ENCODE results near the gene CLPSL2.

CLPSL2 gene

GRCh38 chr6:35769211-35769610, 7.2 kb upstream of the CLPSL2 start:
- H3K36me3 ChIP-seq (ENCODE audit: control insufficient read depth in 5 of 5, insufficient read depth in 5 of 5, low read length in 5 of 5) = no peaks in the 10 kb centered on the region
- H3K4me1 ChIP-seq (ENCODE audit: control insufficient read depth in 5 of 5, insufficient read depth in 5 of 5, low read length in 5 of 5) = no peaks in the 10 kb centered on the region
- peaks cover under 1 to 17% (median 16%) of the 10 kb centered on the region in 5 donors for H3K27me3 ChIP-seq (ENCODE audit: control insufficient read depth in 5 of 5, insufficient read depth in 4 of 5, low read length in 5 of 5)
- H3K9me3 ChIP-seq (ENCODE audit: control insufficient read depth in 5 of 5, low read length in 5 of 5) = no peaks in the 10 kb centered on the region
- no peak overlapping the region for H3K27ac ChIP-seq (ENCODE audit: low read depth, low read length)
- no peak overlapping the region for H3K9ac ChIP-seq (ENCODE audit: low read length in 5 of 5)
- H3K4me3 ChIP-seq (ENCODE audit: low read depth in 1 of 5, low read length in 5 of 5) = no peak overlapping the region

GRCh38 chr6:35771343-35771627, 5.1 kb upstream of the CLPSL2 start:
- Histone ChIP-seq H3K9ac (ENCODE audit: low read length in 5 of 5) (no peak overlapping the region), H3K4me3 (ENCODE audit: low read depth in 1 of 5, low read length in 5 of 5) (no peak overlapping the region), H3K27me3 (ENCODE audit: control insufficient read depth in 5 of 5, insufficient read depth in 4 of 5, low read length in 5 of 5) (peaks cover 0 to 24% (median 14%) of the 10 kb centered on the region in 5 donors), H3K4me1 (ENCODE audit: control insufficient read depth in 5 of 5, insufficient read depth in 5 of 5, low read length in 5 of 5) (peaks cover 0 to 3% (median 3%) of the 10 kb centered on the region in 5 donors), H3K27ac (ENCODE audit: low read depth, low read length) (no peak overlapping the region), H3K9me3 (ENCODE audit: control insufficient read depth in 5 of 5, low read length in 5 of 5) (no peaks in the 10 kb centered on the region), H3K36me3 (ENCODE audit: control insufficient read depth in 5 of 5, insufficient read depth in 5 of 5, low read length in 5 of 5) (no peaks in the 10 kb centered on the region)

GRCh38 chr6:35774116-35774794, 2.1 kb upstream of the CLPSL2 start:
- H3K9me3 ChIP-seq (ENCODE audit: control insufficient read depth in 5 of 5, low read length in 5 of 5) = no peaks in the 10 kb centered on the region
- no peaks in the 10 kb centered on the region for H3K36me3 ChIP-seq (ENCODE audit: control insufficient read depth in 5 of 5, insufficient read depth in 5 of 5, low read length in 5 of 5)
- H3K27ac ChIP-seq (ENCODE audit: low read depth, low read length) = no peak overlapping the region
- no peak overlapping the region for H3K4me3 ChIP-seq (ENCODE audit: low read depth in 1 of 5, low read length in 5 of 5)
- H3K4me1 ChIP-seq (ENCODE audit: control insufficient read depth in 5 of 5, insufficient read depth in 5 of 5, low read length in 5 of 5) = peaks cover 0 to 10% (median 7%) of the 10 kb centered on the region in 5 donors
- peaks cover 3 to 34% (median 19%) of the 10 kb centered on the region in 5 donors for H3K27me3 ChIP-seq (ENCODE audit: control insufficient read depth in 5 of 5, insufficient read depth in 4 of 5, low read length in 5 of 5)
- no peak overlapping the region for H3K9ac ChIP-seq (ENCODE audit: low read length in 5 of 5)

GRCh38 chr6:35775031-35775430, 1.4 kb upstream of the CLPSL2 start:
- peaks cover 3 to 34% (median 19%) of the 10 kb centered on the region in 5 donors for H3K27me3 ChIP-seq (ENCODE audit: control insufficient read depth in 5 of 5, insufficient read depth in 4 of 5, low read length in 5 of 5)

GRCh38 chr6:35777356-35778102, 1.1 kb downstream of the CLPSL2 start:
- Histone ChIP-seq H3K27me3 (ENCODE audit: control insufficient read depth in 5 of 5, insufficient read depth in 4 of 5, low read length in 5 of 5) (peaks cover 3 to 30% (median 19%) of the 10 kb centered on the region in 5 donors), H3K9ac (ENCODE audit: low read length in 5 of 5) (no peak overlapping the region), H3K27ac (ENCODE audit: low read depth, low read length) (no peak overlapping the region), H3K9me3 (ENCODE audit: control insufficient read depth in 5 of 5, low read length in 5 of 5) (no peaks in the 10 kb centered on the region), H3K4me1 (ENCODE audit: control insufficient read depth in 5 of 5, insufficient read depth in 5 of 5, low read length in 5 of 5) (peaks cover 0 to 10% (median 7%) of the 10 kb centered on the region in 5 donors), H3K36me3 (ENCODE audit: control insufficient read depth in 5 of 5, insufficient read depth in 5 of 5, low read length in 5 of 5) (no peaks in the 10 kb centered on the region), H3K4me3 (ENCODE audit: low read depth in 1 of 5, low read length in 5 of 5) (no peak overlapping the region)

More at GRCh38 chr6:35775031-35775430, 1.4 kb upstream of the CLPSL2 start:
- Histone ChIP-seq H3K36me3 (ENCODE audit: control insufficient read depth in 5 of 5, insufficient read depth in 5 of 5, low read length in 5 of 5) (no peaks in the 10 kb centered on the region), H3K9ac (ENCODE audit: low read length in 5 of 5) (no peak overlapping the region), H3K27ac (ENCODE audit: low read depth, low read length) (no peak overlapping the region), H3K9me3 (ENCODE audit: control insufficient read depth in 5 of 5, low read length in 5 of 5) (no peaks in the 10 kb centered on the region), H3K4me3 (ENCODE audit: low read depth in 1 of 5, low read length in 5 of 5) (no peak overlapping the region), H3K4me1 (ENCODE audit: control insufficient read depth in 5 of 5, insufficient read depth in 5 of 5, low read length in 5 of 5) (peaks cover 0 to 10% (median 7%) of the 10 kb centered on the region in 5 donors)

- Histone ChIP-seq H3K27me3 (ENCODE audit: control insufficient read depth in 5 of 5, insufficient read depth in 4 of 5, low read length in 5 of 5) (peaks cover 3 to 30% (median 18%) of the 10 kb centered on the region in 5 donors), H3K4me1 (ENCODE audit: control insufficient read depth in 5 of 5, insufficient read depth in 5 of 5, low read length in 5 of 5) (peaks cover 0 to 10% (median 7%) of the 10 kb centered on the region in 5 donors), H3K36me3 (ENCODE audit: control insufficient read depth in 5 of 5, insufficient read depth in 5 of 5, low read length in 5 of 5) (no peaks in the 10 kb centered on the region), H3K27ac (ENCODE audit: low read depth, low read length) (no peak overlapping the region), H3K9ac (ENCODE audit: low read length in 5 of 5) (no peak overlapping the region), H3K9me3 (ENCODE audit: control insufficient read depth in 5 of 5, low read length in 5 of 5) (no peaks in the 10 kb centered on the region), H3K4me3 (ENCODE audit: low read depth in 1 of 5, low read length in 5 of 5) (no peak overlapping the region)
These were observed 2.0 kb downstream of the CLPSL2 start for GRCh38 chr6:35778437-35778836.

GRCh38 chr6:35780719-35781118, 4.3 kb downstream of the CLPSL2 start, which contains the start of gene CLPSL1:
CLPSL1 (plus strand) TSS chr6:35781019; CDS start chr6:35781111, 92 bp downstream.
- H3K27me3 ChIP-seq (ENCODE audit: control insufficient read depth in 5 of 5, insufficient read depth in 4 of 5, low read length in 5 of 5) = peaks cover 3 to 22% (median 9%) of the 10 kb centered on the region in 5 donors
- H3K36me3 ChIP-seq (ENCODE audit: control insufficient read depth in 5 of 5, insufficient read depth in 5 of 5, low read length in 5 of 5) = no peaks in the 10 kb centered on the region
- H3K4me1 ChIP-seq (ENCODE audit: control insufficient read depth in 5 of 5, insufficient read depth in 5 of 5, low read length in 5 of 5) = peaks cover 0 to 10% (median 7%) of the 10 kb centered on the region in 5 donors
- no peak within 1 kb of the TSS for H3K9ac ChIP-seq (ENCODE audit: low read length in 5 of 5)
- no peak within 1 kb of the TSS for H3K4me3 ChIP-seq (ENCODE audit: low read depth in 1 of 5, low read length in 5 of 5)
- no peaks in the 10 kb centered on the region for H3K9me3 ChIP-seq (ENCODE audit: control insufficient read depth in 5 of 5, low read length in 5 of 5)
- H3K27ac ChIP-seq (ENCODE audit: low read depth, low read length) = no peak within 1 kb of the TSS

- Histone ChIP-seq H3K27ac (ENCODE audit: low read depth, low read length) (no peak overlapping the region), H3K27me3 (ENCODE audit: control insufficient read depth in 5 of 5, insufficient read depth in 4 of 5, low read length in 5 of 5) (peaks cover 6 to 24% (median 12%) of the 10 kb centered on the region in 5 donors), H3K9ac (ENCODE audit: low read length in 5 of 5) (no peak overlapping the region), H3K9me3 (ENCODE audit: control insufficient read depth in 5 of 5, low read length in 5 of 5) (no peaks in the 10 kb centered on the region), H3K4me3 (ENCODE audit: low read depth in 1 of 5, low read length in 5 of 5) (no peak overlapping the region), H3K36me3 (ENCODE audit: control insufficient read depth in 5 of 5, insufficient read depth in 5 of 5, low read length in 5 of 5) (no peaks in the 10 kb centered on the region), H3K4me1 (ENCODE audit: control insufficient read depth in 5 of 5, insufficient read depth in 5 of 5, low read length in 5 of 5) (peaks cover 0 to 7% (median 5%) of the 10 kb centered on the region in 5 donors)
These were observed 4.9 kb downstream of the CLPSL2 start for GRCh38 chr6:35781290-35781689.

GRCh38 chr6:35782424-35782823, 6.0 kb downstream of the CLPSL2 start:
- Histone ChIP-seq H3K27me3 (ENCODE audit: control insufficient read depth in 5 of 5, insufficient read depth in 4 of 5, low read length in 5 of 5) (peaks cover 15 to 33% (median 18%) of the 10 kb centered on the region in 5 donors), H3K36me3 (ENCODE audit: control insufficient read depth in 5 of 5, insufficient read depth in 5 of 5, low read length in 5 of 5) (no peaks in the 10 kb centered on the region)

GRCh38 chr6:35784200-35784599, 7.8 kb downstream of the CLPSL2 start:
- H3K9me3 ChIP-seq (ENCODE audit: control insufficient read depth in 5 of 5, low read length in 5 of 5) = no peaks in the 10 kb centered on the region
- H3K27me3 ChIP-seq (ENCODE audit: control insufficient read depth in 5 of 5, insufficient read depth in 4 of 5, low read length in 5 of 5) = peaks cover 18 to 34% (median 27%) of the 10 kb centered on the region in 5 donors
- H3K27ac ChIP-seq (ENCODE audit: low read depth, low read length) = no peak overlapping the region
- H3K4me3 ChIP-seq (ENCODE audit: low read depth in 1 of 5, low read length in 5 of 5) = no peak overlapping the region
- peaks cover 0 to 6% (median 0%) of the 10 kb centered on the region in 5 donors for H3K4me1 ChIP-seq (ENCODE audit: control insufficient read depth in 5 of 5, insufficient read depth in 5 of 5, low read length in 5 of 5)
- no peaks in the 10 kb centered on the region for H3K36me3 ChIP-seq (ENCODE audit: control insufficient read depth in 5 of 5, insufficient read depth in 5 of 5, low read length in 5 of 5)
- H3K9ac ChIP-seq (ENCODE audit: low read length in 5 of 5) = no peak overlapping the region

More at GRCh38 chr6:35782424-35782823, 6.0 kb downstream of the CLPSL2 start:
- Histone ChIP-seq H3K4me3 (ENCODE audit: low read depth in 1 of 5, low read length in 5 of 5) (no peak overlapping the region), H3K4me1 (ENCODE audit: control insufficient read depth in 5 of 5, insufficient read depth in 5 of 5, low read length in 5 of 5) (peaks cover 0 to 6% (median 0%) of the 10 kb centered on the region in 5 donors), H3K9ac (ENCODE audit: low read length in 5 of 5) (no peak overlapping the region), H3K9me3 (ENCODE audit: control insufficient read depth in 5 of 5, low read length in 5 of 5) (no peaks in the 10 kb centered on the region), H3K27ac (ENCODE audit: low read depth, low read length) (no peak overlapping the region)
